GM21825 (cell line): ENCODE measurements around the gene ENAH.
A peak's percentile ranks its signal among the peaks of the same experiment; 100 is the strongest.
"Not testable (repeated sequence)": the region's sequence is repeated elsewhere in the genome, so short reads cannot be mapped to it uniquely, and the experiment has no call there.

Experiments used
- ATAC-seq: cut with Tn5 transposase; IDR thresholded peaks from one replicate; pipeline ENCODE4 v1.9.1; 2021; ENCODE audit warnings: mild to moderate bottlenecking, moderate library complexity; ENCODE audit not compliant: unreplicated experiment

The ENAH gene

GRCh38 chr1:225477296-225477911 lies 175.5 kb downstream of the ENAH start:
- no peak for ATAC-seq

GRCh38 chr1:225476538-225476988 lies 176.4 kb downstream of the ENAH start:
- no peak for ATAC-seq

GRCh38 chr1:225476100-225476511 lies 176.8 kb downstream of the ENAH start:
- ATAC-seq: no peak

GRCh38 chr1:225474986-225475820 lies 177.7 kb downstream of the ENAH start:
- ATAC-seq: peak; percentile 72

GRCh38 chr1:225474439-225474985 lies 178.4 kb downstream of the ENAH start:
- no peak for ATAC-seq

- not testable (repeated sequence) for ATAC-seq
Observed at GRCh38 chr1:225473676-225474438, 179.1 kb downstream of the ENAH start.

GRCh38 chr1:225473266-225473665 lies 179.7 kb downstream of the ENAH start:
- ATAC-seq: not testable (repeated sequence)

- no peak for ATAC-seq
Observed at GRCh38 chr1:225471453-225472301, 181.2 kb downstream of the ENAH start.

- ATAC-seq: no peak
Observed at GRCh38 chr1:225471109-225471452, 181.8 kb downstream of the ENAH start.

GRCh38 chr1:225470211-225471108 lies 182.5 kb downstream of the ENAH start:
- no peak for ATAC-seq

- no peak for ATAC-seq
Observed at GRCh38 chr1:225469051-225469450, 183.9 kb downstream of the ENAH start.

- no peak for ATAC-seq
Observed at GRCh38 chr1:225468270-225469020, 184.5 kb downstream of the ENAH start.

- ATAC-seq: peak; percentile 96
Observed at GRCh38 chr1:225467193-225468020, 185.5 kb downstream of the ENAH start.

GRCh38 chr1:225466848-225467192 lies 186.1 kb downstream of the ENAH start:
- ATAC-seq: no peak

- ATAC-seq: no peak
Observed at GRCh38 chr1:225465793-225466517, 187.0 kb downstream of the ENAH start.

GRCh38 chr1:225464851-225465792 lies 187.8 kb downstream of the ENAH start:
- no peak for ATAC-seq
